Measurements from ENCODE around the gene OVCA2.

GRCh38 chr17:2084766-2085647 lies 43.2 kb downstream of the OVCA2 start:
- no peak for TF ChIP-seq CTCF (IDR thresholded peaks at IDR 0.05)
- TF ChIP-seq POLR2AphosphoS5 (IDR thresholded peaks at IDR 0.05): no peak
- no peak for TF ChIP-seq EP300 (IDR thresholded peaks at IDR 0.05)
- TF ChIP-seq POLR2A (IDR thresholded peaks at IDR 0.05): no peak

All from gastroesophageal sphincter (tissue), 3 donors.